ENCODE measurements around the gene STK32A. TPM values are rescaled to one million over a fixed set of nuclear protein-coding genes. Genes with fewer than 3 reads are reported as not detected.

STK32A gene
- total and polyA plus RNA-seq, 2 experiments from 2014 or later: 0.83 to 1.1 TPM

DNA sequence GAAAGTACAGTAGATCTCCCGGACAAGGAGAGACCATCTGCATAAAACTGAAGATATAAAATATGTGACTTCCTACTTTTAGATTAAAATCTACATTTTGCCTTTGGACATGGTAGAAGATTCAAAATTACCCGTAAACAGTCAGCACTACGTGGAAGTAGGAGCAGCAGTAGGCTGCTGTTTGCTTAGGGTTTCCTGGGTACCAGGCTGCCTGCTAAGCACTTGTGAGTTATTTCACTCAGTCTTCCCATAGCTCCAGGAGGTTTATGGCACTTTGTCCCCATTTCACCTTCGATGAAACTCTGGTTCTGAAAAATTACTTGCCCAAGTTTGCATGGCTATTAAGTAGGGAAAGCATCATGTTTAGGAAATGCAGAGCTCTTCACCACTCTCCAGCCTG, 92.6 kb downstream of the STK32A start:
- TF ChIP-seq, protein P1, sequence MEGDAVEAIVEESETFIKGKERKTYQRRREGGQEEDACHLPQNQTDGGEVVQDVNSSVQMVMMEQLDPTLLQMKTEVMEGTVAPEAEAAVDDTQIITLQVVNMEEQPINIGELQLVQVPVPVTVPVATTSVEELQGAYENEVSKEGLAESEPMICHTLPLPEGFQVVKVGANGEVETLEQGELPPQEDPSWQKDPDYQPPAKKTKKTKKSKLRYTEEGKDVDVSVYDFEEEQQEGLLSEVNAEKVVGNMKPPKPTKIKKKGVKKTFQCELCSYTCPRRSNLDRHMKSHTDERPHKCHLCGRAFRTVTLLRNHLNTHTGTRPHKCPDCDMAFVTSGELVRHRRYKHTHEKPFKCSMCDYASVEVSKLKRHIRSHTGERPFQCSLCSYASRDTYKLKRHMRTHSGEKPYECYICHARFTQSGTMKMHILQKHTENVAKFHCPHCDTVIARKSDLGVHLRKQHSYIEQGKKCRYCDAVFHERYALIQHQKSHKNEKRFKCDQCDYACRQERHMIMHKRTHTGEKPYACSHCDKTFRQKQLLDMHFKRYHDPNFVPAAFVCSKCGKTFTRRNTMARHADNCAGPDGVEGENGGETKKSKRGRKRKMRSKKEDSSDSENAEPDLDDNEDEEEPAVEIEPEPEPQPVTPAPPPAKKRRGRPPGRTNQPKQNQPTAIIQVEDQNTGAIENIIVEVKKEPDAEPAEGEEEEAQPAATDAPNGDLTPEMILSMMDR (IDR thresholded peaks at IDR 0.05; ENCODE audit: low read depth, low read length): no peak

DNA sequence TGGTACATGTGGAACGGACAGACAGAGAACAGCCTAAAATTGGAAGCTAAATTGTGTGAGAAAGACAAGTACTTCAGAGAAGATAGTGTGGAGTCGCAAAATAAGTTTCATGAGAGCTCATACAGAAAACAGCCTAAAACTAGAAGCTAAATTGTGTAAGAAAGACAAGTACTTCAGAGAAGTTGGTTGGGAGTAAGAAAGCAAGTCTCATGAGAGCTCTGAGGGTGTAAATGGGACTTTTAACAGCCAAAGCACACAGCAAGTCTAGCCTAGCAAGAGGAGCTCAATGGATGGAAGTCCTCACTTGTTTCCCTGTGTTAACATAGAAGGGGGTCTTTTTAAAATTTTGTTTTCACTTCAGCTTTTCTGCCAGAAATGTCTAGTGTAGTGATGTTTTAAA, 93.1 kb downstream of the STK32A start:
- Histone ChIP-seq H3K27ac (no peak overlapping the region), H3K9me3 (ENCODE audit: low read depth) (no peaks in the 10 kb centered on the region), H3K27me3 (no peaks in the 10 kb centered on the region), H3K4me3 (no peak overlapping the region), H3K4me1 (ENCODE audit: low read depth) (no peaks in the 10 kb centered on the region), H3K36me3 (no peaks in the 10 kb centered on the region)
- TF ChIP-seq, protein P1 (IDR thresholded peaks at IDR 0.05; ENCODE audit: low read depth, low read length): no peak
- no peak for DNase-seq (ENCODE audit: low read depth in 1 of 2, low spot score in 1 of 2)

More for the DNA sequence above, 92.6 kb downstream of the STK32A start:
- H3K4me3 ChIP-seq: no peak overlapping the region
- H3K27ac ChIP-seq: no peak overlapping the region
- H3K36me3 ChIP-seq: no peaks in the 10 kb centered on the region
- H3K9me3 ChIP-seq (ENCODE audit: low read depth): no peaks in the 10 kb centered on the region
- DNase-seq (ENCODE audit: low read depth in 1 of 2, low spot score in 1 of 2): no peak
- no peaks in the 10 kb centered on the region for H3K27me3 ChIP-seq
- no peaks in the 10 kb centered on the region for H3K4me1 ChIP-seq (ENCODE audit: low read depth)

DNA sequence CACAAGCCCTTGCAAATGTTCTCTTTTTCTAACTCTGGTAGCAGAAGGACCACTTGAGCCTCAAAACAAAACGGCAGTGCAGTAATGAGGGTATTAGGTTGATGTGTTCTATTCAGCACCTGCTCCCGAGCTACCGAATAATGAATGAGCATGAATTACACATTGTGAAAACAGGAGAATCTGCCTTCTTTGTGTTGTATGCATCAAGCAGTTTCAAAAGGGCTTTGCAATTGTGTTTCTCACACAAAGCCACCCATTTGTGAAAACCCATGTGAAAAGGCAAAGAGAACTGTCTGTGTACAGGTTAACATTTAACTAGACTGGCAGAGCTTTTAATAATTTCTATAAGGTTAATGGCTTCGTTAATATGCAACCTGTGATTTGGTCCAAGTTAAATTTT, 97.8 kb downstream of the STK32A start:
- TF ChIP-seq, protein P1 (IDR thresholded peaks at IDR 0.05; ENCODE audit: low read depth, low read length): no peak
- Histone ChIP-seq H3K4me3 (no peak overlapping the region), H3K27ac (no peak overlapping the region), H3K4me1 (ENCODE audit: low read depth) (no peaks in the 10 kb centered on the region), H3K36me3 (no peaks in the 10 kb centered on the region), H3K27me3 (no peaks in the 10 kb centered on the region), H3K9me3 (ENCODE audit: low read depth) (no peaks in the 10 kb centered on the region)
- no peak for DNase-seq (ENCODE audit: low read depth in 1 of 2, low spot score in 1 of 2)

DNA sequence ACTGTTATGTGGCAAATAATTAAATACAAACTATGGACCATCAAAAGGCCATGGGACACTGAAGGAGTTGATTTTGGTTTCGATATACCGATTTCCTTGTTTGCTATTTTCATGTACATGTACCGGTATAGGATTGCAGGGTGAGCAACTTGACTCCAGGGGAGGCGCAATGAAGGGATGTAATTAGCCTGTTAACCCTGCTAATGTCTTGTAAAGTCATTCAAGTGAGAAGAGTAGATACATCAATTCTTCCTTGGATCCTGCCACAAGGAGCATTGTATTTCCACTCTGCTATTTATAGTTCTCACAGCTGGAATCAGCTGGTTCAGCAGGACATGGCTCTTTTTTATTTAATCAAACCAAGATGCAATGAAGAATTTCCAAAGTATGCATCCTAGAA, 102.0 kb downstream of the STK32A start:
- no peak for DNase-seq (ENCODE audit: low read depth in 1 of 2, low spot score in 1 of 2)
- Histone ChIP-seq H3K27me3 (no peaks in the 10 kb centered on the region), H3K9me3 (ENCODE audit: low read depth) (no peaks in the 10 kb centered on the region), H3K27ac (no peak overlapping the region), H3K4me3 (no peak overlapping the region), H3K4me1 (ENCODE audit: low read depth) (no peaks in the 10 kb centered on the region), H3K36me3 (no peaks in the 10 kb centered on the region)
- TF ChIP-seq, protein P1 (IDR thresholded peaks at IDR 0.05; ENCODE audit: low read depth, low read length): no peak

DNA sequence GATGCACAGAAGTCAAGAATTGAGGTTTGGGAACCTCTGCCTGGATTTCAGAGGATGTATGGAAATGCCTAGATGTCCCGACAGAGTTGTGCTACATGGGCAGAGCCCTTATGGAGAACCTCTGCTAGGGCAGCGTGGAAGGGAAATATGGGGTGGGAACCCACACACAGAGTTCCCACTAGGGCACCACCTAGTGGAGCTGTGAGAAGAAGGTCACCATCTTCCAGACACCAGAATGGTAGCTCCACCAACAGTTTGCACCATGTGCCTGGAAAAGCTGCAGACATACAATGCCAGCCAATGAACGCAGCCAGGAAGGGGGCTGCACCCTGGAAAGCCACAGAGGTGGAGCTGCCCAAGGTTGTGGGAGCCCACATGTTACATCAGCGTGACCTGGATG, 104.5 kb downstream of the STK32A start:
- Histone ChIP-seq H3K27ac (no peak overlapping the region), H3K36me3 (no peaks in the 10 kb centered on the region), H3K9me3 (ENCODE audit: low read depth) (no peaks in the 10 kb centered on the region), H3K4me3 (no peak overlapping the region), H3K27me3 (no peaks in the 10 kb centered on the region), H3K4me1 (ENCODE audit: low read depth) (no peaks in the 10 kb centered on the region)
- TF ChIP-seq, protein P1 (IDR thresholded peaks at IDR 0.05; ENCODE audit: low read depth, low read length): no peak
- DNase-seq (ENCODE audit: low read depth in 1 of 2, low spot score in 1 of 2): no peak

DNA sequence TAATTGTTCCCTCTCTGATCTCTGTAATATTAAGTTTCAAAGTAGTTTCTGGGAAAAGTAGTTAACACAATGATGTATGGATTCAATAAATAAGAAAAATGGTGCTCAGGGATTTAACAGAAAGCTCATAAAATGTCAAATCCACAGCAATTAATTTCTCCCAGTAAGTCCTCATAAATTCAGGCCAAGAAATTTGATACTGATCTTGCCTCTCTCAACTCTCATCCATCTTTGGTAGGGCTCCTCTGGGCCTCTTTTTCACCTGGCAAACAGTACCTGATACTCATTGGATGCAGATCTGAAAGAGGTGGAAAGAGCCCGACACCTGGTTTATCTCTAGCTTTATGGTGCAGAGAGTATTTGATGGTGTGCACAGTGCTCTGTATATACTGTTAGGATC, 106.1 kb downstream of the STK32A start:
- no peak for DNase-seq (ENCODE audit: low read depth in 1 of 2, low spot score in 1 of 2)
- Histone ChIP-seq H3K27ac (no peak overlapping the region), H3K27me3 (no peaks in the 10 kb centered on the region), H3K4me3 (no peak overlapping the region), H3K9me3 (ENCODE audit: low read depth) (no peaks in the 10 kb centered on the region), H3K36me3 (no peaks in the 10 kb centered on the region), H3K4me1 (ENCODE audit: low read depth) (no peaks in the 10 kb centered on the region)
- TF ChIP-seq, protein P1 (IDR thresholded peaks at IDR 0.05; ENCODE audit: low read depth, low read length): no peak

All from cardiac muscle cell (in vitro differentiated cells and primary cell).